HCT116 (cell line): ENCODE data around the gene TMPRSS11E. TPM values are rescaled to one million over a fixed set of nuclear protein-coding genes. Genes with fewer than 3 reads are reported as not detected.

Experiments
- ATAC-seq: fragments of 200-7000 bp; cut with Tn5 transposase; 2 replicates; pipeline ENCODE4 v1.9.1; 2020; ENCODE audit warnings: mild to moderate bottlenecking, moderate library complexity
- BruUV-seq: library from RNA; stranded (reverse); fragments of 400-500 nt; replicated peaks from 2 replicates; lab custom pipeline; 2021; lab: Mats Ljungman, UMichigan
- CTCF ChIA-PET: fragments of 300-600 bp; sonication (Branson Sonifier 250); formaldehyde crosslinking; loops from one replicate; lab custom pipeline; 2021; ENCODE audit warnings: antibody characterized with exemption; lab: Charles Lee
- POLR2A ChIA-PET: fragments of 300-600, 350-600 bp; sonication (Branson Sonifier 250); formaldehyde crosslinking; loops from one replicate; lab custom pipeline; 2021; ENCODE audit warnings: antibody characterized with exemption; lab: Charles Lee
- RAD21 ChIA-PET, 2 experiments: fragments of 300-600 bp; sonication (Branson Sonifier 250); formaldehyde crosslinking; loops; one replicate each; lab custom pipeline; 2023; ENCODE audit warnings: low total read pairs in 2 of 2; ENCODE audit not compliant: uncharacterized antibody in 2 of 2, unreplicated experiment in 2 of 2, low non-redundant PET in 1 of 2; lab: Charles Lee
- DNase-seq: peaks from one replicate; pipeline ENCODE4 v3.0.0-alpha.2; 2010; ENCODE audit warnings: low read depth, low spot score
- H2AFZ ChIP-seq: fragments of 200-600 bp; shearing (Covaris generic), sonication (generic); 2 replicates; pipeline ENCODE4 v1.6.1; 2017; ENCODE audit warnings: low read depth, mixed run types, mixed read lengths, antibody characterized with exemption, low read length; ENCODE audit not compliant: poor library complexity, severe bottlenecking
- H3K27ac ChIP-seq: 2 replicates; pipeline ENCODE4 v1.5.1; 2012; ENCODE audit warnings: low read depth, low read length
- H3K27me3 ChIP-seq: fragments of 200-600 bp; sonication (generic); 2 replicates; pipeline ENCODE4 v1.6.1; 2016; ENCODE audit warnings: mixed run types, low read length, mixed read lengths; ENCODE audit not compliant: insufficient read depth
- H3K36me3 ChIP-seq, 2 experiments: fragments of 200-500 bp in 1 of 2; fragments of 200-600 bp in 1 of 2; sonication (Bioruptor generic) in 1 of 2; sonication (generic) in 1 of 2; 2 replicates each; pipeline versions ENCODE4 v1.5.1 to v1.6.1; 2014 to 2016; ENCODE audit warnings: low read length in 2 of 2, inconsistent platforms in 1 of 2, mixed read lengths in 1 of 2, mixed run types in 1 of 2; ENCODE audit not compliant: insufficient read depth in 2 of 2, control insufficient read depth in 1 of 2
- H3K4me1 ChIP-seq, 2 experiments: fragments of 200-600 bp in 1 of 2; sonication (generic) in 1 of 2; 2 replicates each; pipeline versions ENCODE4 v1.5.1 to v1.6.1; 2012 to 2017; ENCODE audit warnings: low read length in 2 of 2, inconsistent platforms in 1 of 2, mild to moderate bottlenecking in 1 of 2, mixed read lengths in 1 of 2, mixed run types in 1 of 2, moderate library complexity in 1 of 2; ENCODE audit not compliant: insufficient read depth in 2 of 2, control insufficient read depth in 1 of 2
- H3K4me2 ChIP-seq: fragments of 200-600 bp; sonication (generic); 2 replicates; pipeline ENCODE4 v1.6.1; 2017; ENCODE audit warnings: mixed run types, low read length, mixed read lengths
- H3K4me3 ChIP-seq, 2 experiments: fragments of 200-600 bp in 1 of 2; sonication (generic) in 1 of 2; replicated peaks in 1 of 2; 2 replicates each; pipeline ENCODE4 v1.5.1; 2011 to 2016; ENCODE audit warnings: low read length in 2 of 2, control low read depth in 1 of 2, low read depth in 1 of 2, mild to moderate bottlenecking in 1 of 2, mixed read lengths in 1 of 2, mixed run types in 1 of 2
- H3K79me2 ChIP-seq: fragments of 200-600 bp; sonication (generic); 2 replicates; pipeline ENCODE4 v1.6.1; 2017; ENCODE audit warnings: mild to moderate bottlenecking, mixed run types, low read length, moderate library complexity, mixed read lengths; ENCODE audit not compliant: insufficient read depth
- H3K9ac ChIP-seq: fragments of 200-600 bp; sonication (generic); 2 replicates; pipeline ENCODE4 v1.6.1; 2016; ENCODE audit warnings: low read length, mixed read lengths
- H3K9me2 ChIP-seq: fragments of 200-600 bp; sonication (generic), shearing (Covaris generic); 2 replicates; pipeline ENCODE4 v1.6.1; 2017; ENCODE audit warnings: mixed run types, mild to moderate bottlenecking, moderate library complexity; ENCODE audit not compliant: insufficient read depth
- H3K9me3 ChIP-seq, 2 experiments: fragments of 200-500 bp in 1 of 2; fragments of 200-600 bp in 1 of 2; sonication (Bioruptor generic) in 1 of 2; sonication (generic) in 1 of 2; 2 replicates each; pipeline ENCODE4 v1.6.1; 2014 to 2017; ENCODE audit warnings: low read length in 2 of 2, mixed read lengths in 2 of 2, inconsistent platforms in 1 of 2, low read depth in 1 of 2, mild to moderate bottlenecking in 1 of 2, mixed run types in 1 of 2, moderate library complexity in 1 of 2; ENCODE audit not compliant: control insufficient read depth in 1 of 2, insufficient read depth in 1 of 2
- H4K20me1 ChIP-seq: fragments of 200-600 bp; sonication (generic), shearing (Covaris generic); 2 replicates; pipeline ENCODE4 v1.6.1; 2017; ENCODE audit warnings: mixed run types, mild to moderate bottlenecking, moderate library complexity; ENCODE audit not compliant: insufficient read depth
- ELF1 ChIP-seq: IDR thresholded peaks from 2 replicates; pipeline ENCODE4 v1.6.1; 2012; ENCODE audit warnings: low read depth, borderline replicate concordance
- EZH2 ChIP-seq: fragments of 200-600 bp; sonication (generic); IDR thresholded peaks from 2 replicates; pipeline ENCODE4 v1.6.1; 2017; ENCODE audit warnings: antibody characterized with exemption, mixed run types
- POLR2AphosphoS5 ChIP-seq: IDR thresholded peaks from 2 replicates; pipeline ENCODE4 v1.6.1; 2011; ENCODE audit warnings: mild to moderate bottlenecking, low read depth, low read length, moderate library complexity
- SP1 ChIP-seq: IDR thresholded peaks from 2 replicates; pipeline ENCODE4 v1.6.1; 2012; ENCODE audit warnings: low read depth
- SRF ChIP-seq: IDR thresholded peaks from 2 replicates; pipeline ENCODE4 v1.6.1; 2012; ENCODE audit warnings: low read depth
- ZNF274 ChIP-seq: fragments of 200-500 bp; sonication (Bioruptor generic); IDR thresholded peaks from 2 replicates; pipeline ENCODE4 v1.6.1; 2014; ENCODE audit warnings: mild to moderate bottlenecking, low read depth, low read length, inconsistent platforms
- intact Hi-C: fragments of 100-400 bp; cut with micrococcal nuclease; formaldehyde crosslinking; loops from 2 replicates; pipeline ENCODE4 v1.10.0; 2022
- total RNA-seq: library from RNA; stranded (reverse); gene quantifications from one replicate; pipeline ENCODE4 v1.2.1, GENCODE V29; 2021; ENCODE audit not compliant: unreplicated experiment

Gene TMPRSS11E
- total RNA-seq, 1 experiment from 2014 or later: not detected

GRCh38 chr4:68465058-68465457 is 17.8 kb downstream of the TMPRSS11E start:
- ChIA-PET POLR2A (no interaction called here), CTCF (no interaction called here), RAD21 (no interaction called here)
- no peak for DNase-seq
- H4K20me1 ChIP-seq: no peaks in the 10 kb centered on the region
- no peaks in the 10 kb centered on the region for H3K9me2 ChIP-seq
- H3K79me2 ChIP-seq: no peaks in the 10 kb centered on the region
- TF ChIP-seq ELF1: no peak
- no peak for TF ChIP-seq ZNF274
- TF ChIP-seq POLR2AphosphoS5: no peak
- no peak for TF ChIP-seq SRF
- peaks cover 0 to 19% of the 10 kb centered on the region in 2 experiments; a peak in 2 of 4 replicates for H3K4me1 ChIP-seq
- no peak overlapping the region for H3K9ac ChIP-seq
- H3K4me2 ChIP-seq: no peak overlapping the region; the same call in 1 of the 2 replicates
- no peak for ATAC-seq
- BruUV-seq: no TSS peak
- no peak overlapping the region for H2AFZ ChIP-seq
- no peaks in the 10 kb centered on the region for H3K36me3 ChIP-seq
- H3K27me3 ChIP-seq: no peaks in the 10 kb centered on the region
- no peak overlapping the region for H3K4me3 ChIP-seq
- intact Hi-C loops: no loop called here
- no peak overlapping the region for H3K27ac ChIP-seq
- no peaks in the 10 kb centered on the region for H3K9me3 ChIP-seq

GRCh38 chr4:68466185-68466584 is 18.9 kb downstream of the TMPRSS11E start:
- H3K4me1 ChIP-seq: peaks cover 0 to 19% of the 10 kb centered on the region in 2 experiments; a peak in 2 of 4 replicates
- no peak overlapping the region for H3K4me3 ChIP-seq
- no peaks in the 10 kb centered on the region for H3K27me3 ChIP-seq
- intact Hi-C loops: no loop called here
- H3K36me3 ChIP-seq: no peaks in the 10 kb centered on the region
- ChIA-PET RAD21 (no interaction called here), POLR2A (no interaction called here), CTCF (no interaction called here)
- no peak overlapping the region for H3K9ac ChIP-seq
- H3K9me3 ChIP-seq: no peaks in the 10 kb centered on the region
- no peaks in the 10 kb centered on the region for H4K20me1 ChIP-seq
- no peak overlapping the region for H3K27ac ChIP-seq
- DNase-seq: peak; percentile 18
- no peak overlapping the region for H2AFZ ChIP-seq
- peak overlapping the region; percentile 2; the same call in 1 of the 2 replicates for H3K4me2 ChIP-seq
- BruUV-seq: no TSS peak
- ATAC-seq: peak; percentile 59; the same call in 1 of the 2 replicates
- H3K9me2 ChIP-seq: no peaks in the 10 kb centered on the region
- TF ChIP-seq EZH2 (no peak), SP1 (no peak)
- H3K79me2 ChIP-seq: no peaks in the 10 kb centered on the region
